Testis (tissue), 3 donors: ENCODE measurements around the gene CLCN1. TPM values are rescaled to one million over a fixed set of nuclear protein-coding genes. Genes with fewer than 3 reads are reported as not detected.

ENCODE experiments used
- DNase-seq: peaks from one replicate; pipeline ENCODE4 v3.0.0-alpha.2; 2019
- H3K27ac ChIP-seq, 2 donors: fragments of 200-600 bp; sonication (generic); one replicate each; pipeline ENCODE4 v1.5.1; 2019
- H3K27me3 ChIP-seq: fragments of 200-600 bp; sonication (generic); one replicate; pipeline ENCODE4 v1.5.1; 2019
- H3K36me3 ChIP-seq: fragments of 200-600 bp; sonication (generic); one replicate; pipeline ENCODE4 v1.5.1; 2017; ENCODE audit warnings: low read depth; ENCODE audit errors: missing control alignments
- H3K4me1 ChIP-seq: fragments of 200-600 bp; sonication (generic); one replicate; pipeline ENCODE4 v1.5.1; 2019
- H3K4me3 ChIP-seq, 2 donors: fragments of 200-600 bp; sonication (generic); one replicate each; pipeline ENCODE4 v1.5.1; 2017 to 2019
- H3K9me3 ChIP-seq: fragments of 200-600 bp; sonication (generic); one replicate; pipeline ENCODE4 v1.5.1; 2017
- CTCF ChIP-seq, 3 experiments: fragments of 450-650 bp in 2 of 3; fragments of 200-600 bp in 1 of 3; sonication (generic) in 1 of 3; IDR thresholded peaks; one replicate each; pipeline ENCODE4 v1.5.1; 2016 to 2019; ENCODE audit warnings: antibody characterized with exemption in 3 of 3, mild to moderate bottlenecking in 2 of 3, moderate library complexity in 1 of 3
- POLR2A ChIP-seq: fragments of 450-650 bp; IDR thresholded peaks from one replicate; pipeline ENCODE4 v1.6.1; 2017; ENCODE audit warnings: antibody characterized with exemption, mild to moderate bottlenecking, moderate library complexity
- WGBS, 2 donors: methylation state at CpG; one replicate each; pipeline ENCODE4 v1.1.5; 2018; 5-methylcytosine and 5-hydroxymethylcytosine counted together
- intact Hi-C: fragments of 100-400 bp; cut with DNase I; formaldehyde crosslinking; loops from one replicate; pipeline ENCODE4 v1.15.1; 2023; ENCODE audit warnings: low total_unique reads
- polyA plus RNA-seq: library from polyadenylated mRNA; stranded (reverse); fragments of 350-450 nt; fragmentation: Illumina TruSeq; extraction: RNeasy Lipid Tissue Mini Kit (QIAGEN cat#74804); gene quantifications from one replicate; pipeline ENCODE4 v1.2.3, GENCODE V29; 2014; ENCODE audit warnings: low read depth, low replicate concordance; ENCODE audit not compliant: insufficient read depth
- total RNA-seq, 2 donors: library from RNA; depleted of rRNA; stranded (reverse); fragments of >200 nt; gene quantifications; one replicate each; pipeline ENCODE4 v1.2.3, GENCODE V29; 2016

The CLCN1 gene
- total and polyA plus RNA-seq, 3 donors from 2014 or later, result 1.1 to 2.7 (median 1.4) TPM

GRCh38 chr7:143303733-143304132 is 12.2 kb upstream of the CLCN1 start:
- no peak for DNase-seq
- TF ChIP-seq CTCF (IDR thresholded peaks at IDR 0.05) (no peak), POLR2A (no peak)
- no peaks in the 10 kb centered on the region for H3K36me3 ChIP-seq
- H3K27ac ChIP-seq, result no peak overlapping the region
- 94 to 95% methylated on average over 10 of the region's 10 CpGs for WGBS, 2 donors
- H3K4me1 ChIP-seq, result no peaks in the 10 kb centered on the region
- H3K27me3 ChIP-seq, result no peaks in the 10 kb centered on the region
- no peaks in the 10 kb centered on the region for H3K9me3 ChIP-seq
- no peak overlapping the region for H3K4me3 ChIP-seq
- intact Hi-C loops, result no loop called here

DNA sequence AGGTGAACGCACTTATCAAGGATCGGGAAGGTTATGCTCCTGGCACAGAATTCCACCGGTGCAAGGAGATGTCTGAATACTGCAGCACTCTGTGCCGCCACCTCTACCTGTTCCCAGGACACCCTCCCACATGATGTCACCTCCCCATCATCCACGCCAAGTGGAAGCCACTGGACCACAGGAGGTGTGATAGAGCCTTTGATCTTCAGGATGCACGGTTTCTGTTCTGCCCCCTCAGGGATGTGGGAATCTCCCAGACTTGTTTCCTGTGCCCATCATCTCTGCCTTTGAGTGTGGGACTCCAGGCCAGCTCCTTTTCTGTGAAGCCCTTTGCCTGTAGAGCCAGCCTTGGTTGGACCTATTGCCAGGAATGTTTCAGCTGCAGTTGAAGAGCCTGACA is 11.0 kb upstream of the CLCN1 start:
- no peaks in the 10 kb centered on the region for H3K36me3 ChIP-seq
- intact Hi-C loops, result no loop called here
- TF ChIP-seq CTCF (IDR thresholded peaks at IDR 0.05) (no peak), POLR2A (no peak)

GRCh38 chr7:143305423-143306070 is 10.4 kb upstream of the CLCN1 start:
- Histone ChIP-seq H3K4me1 (no peaks in the 10 kb centered on the region), H3K36me3 (no peaks in the 10 kb centered on the region), H3K9me3 (no peaks in the 10 kb centered on the region), H3K27me3 (no peaks in the 10 kb centered on the region), H3K27ac (no peak overlapping the region), H3K4me3 (no peak overlapping the region)
- peak; percentile 82 for DNase-seq
- intact Hi-C loops, result no loop called here
- TF ChIP-seq POLR2A (no peak), CTCF (IDR thresholded peaks at IDR 0.05) (peak; percentile 25 to 62 (median 59))
- WGBS, 2 donors, result 62 to 66% methylated on average over 10 of the region's 10 CpGs

More for the DNA sequence above, 11.0 kb upstream of the CLCN1 start:
- no peaks in the 10 kb centered on the region for H3K27me3 ChIP-seq
- WGBS, 2 donors, result 90 to 95% methylated on average over 6 of the region's 6 CpGs
- H3K4me1 ChIP-seq, result no peaks in the 10 kb centered on the region
- no peaks in the 10 kb centered on the region for H3K9me3 ChIP-seq
- no peak for DNase-seq
- H3K4me3 ChIP-seq, result no peak overlapping the region
- no peak overlapping the region for H3K27ac ChIP-seq

- intact Hi-C loops, result no loop called here
- TF ChIP-seq CTCF (IDR thresholded peaks at IDR 0.05) (no peak), POLR2A (no peak)
- Histone ChIP-seq H3K27me3 (no peaks in the 10 kb centered on the region), H3K36me3 (no peaks in the 10 kb centered on the region), H3K27ac (no peak overlapping the region), H3K4me1 (no peaks in the 10 kb centered on the region), H3K9me3 (no peaks in the 10 kb centered on the region), H3K4me3 (no peak overlapping the region)
- 88 to 89% methylated on average over 2 of the region's 2 CpGs for WGBS, 2 donors
- no peak for DNase-seq
Measured at GRCh38 chr7:143308632-143309031, 7.3 kb upstream of the CLCN1 start.

DNA sequence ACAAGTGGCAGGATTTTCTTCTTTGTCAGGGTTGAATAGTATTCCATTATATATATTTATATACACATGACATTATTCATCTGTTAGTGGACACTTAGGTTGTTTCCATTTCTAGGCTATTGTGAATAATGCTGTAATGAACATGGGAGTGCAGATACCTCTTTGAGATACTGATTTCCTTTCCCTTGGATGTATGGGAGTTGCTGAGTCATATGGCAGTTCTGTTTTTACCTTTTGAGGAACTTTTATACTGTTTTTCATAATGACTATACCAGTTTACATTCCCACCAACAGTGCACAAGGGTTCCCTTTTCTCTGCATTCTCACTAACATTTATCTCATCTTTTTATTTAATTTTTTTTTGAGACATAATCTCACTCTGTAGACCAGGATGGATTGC is 1.8 kb upstream of the CLCN1 start:
- TF ChIP-seq CTCF (IDR thresholded peaks at IDR 0.05) (no peak), POLR2A (no peak)
- H3K27ac ChIP-seq, result no peak overlapping the region
- H3K27me3 ChIP-seq, result no peaks in the 10 kb centered on the region
- H3K36me3 ChIP-seq, result no peaks in the 10 kb centered on the region
- H3K9me3 ChIP-seq, result no peaks in the 10 kb centered on the region
- no peak overlapping the region for H3K4me3 ChIP-seq
- DNase-seq, result no peak
- H3K4me1 ChIP-seq, result no peaks in the 10 kb centered on the region
- intact Hi-C loops, result no loop called here
